Heart right ventricle (tissue), 16 donors: ENCODE results near the gene COL18A1. TPM values are rescaled to one million over a fixed set of nuclear protein-coding genes. Genes with fewer than 3 reads are reported as not detected.

Source experiments
- ATAC-seq, 8 donors: fragments of 200-7000 bp; cut with Tn5 transposase; one replicate each; pipeline ENCODE4 v1.9.1; 2020; ENCODE audit warnings: mild to moderate bottlenecking in 8 of 8, moderate library complexity in 8 of 8, moderate number of reproducible peaks in 1 of 8
- DNase-seq, 2 donors: peaks; one replicate each; pipeline ENCODE4 v3.0.0-alpha.2; 2020
- H3K27ac ChIP-seq, 10 donors: fragments of 200-600 bp; sonication (generic) in 2 of 10; one replicate each; pipeline versions ENCODE4 v1.5.0 to v1.8.0; 2020 to 2022; ENCODE audit warnings: mild to moderate bottlenecking in 3 of 10
- H3K27me3 ChIP-seq, 7 donors: fragments of 200-600 bp; one replicate each; pipeline ENCODE4 v1.8.0; 2021 to 2022; ENCODE audit warnings: mild to moderate bottlenecking in 2 of 7
- H3K36me3 ChIP-seq, 9 donors: fragments of 200-600 bp; sonication (generic) in 1 of 9; one replicate each; pipeline versions ENCODE4 v1.5.0 to v1.8.0; 2020 to 2022; ENCODE audit warnings: mild to moderate bottlenecking in 2 of 9
- H3K4me1 ChIP-seq, 9 donors: fragments of 200-600 bp; sonication (generic) in 1 of 9; one replicate each; pipeline versions ENCODE4 v1.5.0 to v1.8.0; 2020 to 2022; ENCODE audit warnings: mild to moderate bottlenecking in 4 of 9
- H3K4me3 ChIP-seq, 10 donors: fragments of 200-600 bp; sonication (generic) in 2 of 10; one replicate each; pipeline versions ENCODE4 v1.5.0 to v1.8.0; 2020 to 2022; ENCODE audit warnings: mild to moderate bottlenecking in 7 of 10, moderate library complexity in 2 of 10
- H3K9me3 ChIP-seq, 11 donors: fragments of 200-600 bp in 10 of 11; sonication (generic) in 2 of 11; one replicate each; pipeline versions ENCODE4 v1.5.0 to v1.8.0; 2013 to 2022; ENCODE audit warnings: mild to moderate bottlenecking in 2 of 11, control low read depth in 1 of 11, moderate library complexity in 1 of 11
- WGBS, 2 donors: extraction: QIAGEN DNeasy Blood & Tissue Kit; methylation state at CpG; one replicate each; pipeline ENCODE4 v1.1.7; 2013; ENCODE audit warnings: inconsistent platforms in 1 of 2; 5-methylcytosine and 5-hydroxymethylcytosine counted together
- intact Hi-C, 10 donors: fragments of 100-400 bp; cut with DNase I; formaldehyde crosslinking; loops; one replicate each; pipeline versions ENCODE4 v1.11.1 to v1.14.2; 2022
- polyA plus RNA-seq, 2 donors: library from polyadenylated mRNA; stranded (reverse); fragments of 200-250 nt; gene quantifications; one replicate each; pipeline ENCODE4 v1.2.3, GENCODE V29; 2013
- total RNA-seq, 10 donors: library from RNA; stranded (reverse); fragmentation: NEBNext Ultra II Directional in 3 of 10; extraction: Animal tissue kit (Norgen Biotek cat#: 25700) in 3 of 10; gene quantifications; one replicate each; pipeline versions ENCODE4 v1.2.1 to v1.2.4, GENCODE V29; 2021 to 2023
- TF ChIP-seq, protein P1 (sequence below), 9 donors: fragments of 200-600 bp; sonication (generic) in 2 of 9; IDR thresholded peaks; one replicate each; pipeline versions ENCODE4 v1.5.0 to v1.8.0; 2021 to 2022; ENCODE audit warnings: antibody characterized with exemption in 9 of 9, mild to moderate bottlenecking in 5 of 9, moderate library complexity in 1 of 9
- donor health status: Arrhythmogenic right ventricular cardiomyopathy.
- donor health status: ischemic (EF 13 %, LVEDD 7.1; RV severe dilation, severe dysfunction).
- donor health status: healthy with polysubstance abuse.
- donor health status: DM: no; HTN: yes; CAD: no.
- donor health status: DM: no; HTN: no; CAD: no.
- donor health status: ischemic (EF 25% LVEDD 6.9; RV normal size, moderate dysfunction).
- donor health status: ischemic (EF 25% LVEDD 5.7; RV mildly dilated, moderate dysfunction).
- donor health status: healthy.
- donor health status: DM: yes; HTN: yes; CAD: no.
- donor health status: Ischemic cardiomyopathy.
- donor health status: ischemic (EF 35%, LVEDD 5.7; RV mildly dilated, moderate dysfunction).
- donor health status: nonischemic (EF 11% LVEDD 7.7; RV severe dilation, severe dysfunction).
- donor health status: DM: yes; HTN: yes; CAD: no.
- donor health status: PGD.
- donor health status: ischemic (EF 29% LVEDD 5.4; RV normal size, mild dysfunction).
- donor health status: nonischemic (EF 23%, LVEDD 6.1; RV moderate dilation, normal function).

The COL18A1 gene
- total and polyA plus RNA-seq, 12 donors = 33.7 to 87.1 (median 52.6) TPM

DNA sequence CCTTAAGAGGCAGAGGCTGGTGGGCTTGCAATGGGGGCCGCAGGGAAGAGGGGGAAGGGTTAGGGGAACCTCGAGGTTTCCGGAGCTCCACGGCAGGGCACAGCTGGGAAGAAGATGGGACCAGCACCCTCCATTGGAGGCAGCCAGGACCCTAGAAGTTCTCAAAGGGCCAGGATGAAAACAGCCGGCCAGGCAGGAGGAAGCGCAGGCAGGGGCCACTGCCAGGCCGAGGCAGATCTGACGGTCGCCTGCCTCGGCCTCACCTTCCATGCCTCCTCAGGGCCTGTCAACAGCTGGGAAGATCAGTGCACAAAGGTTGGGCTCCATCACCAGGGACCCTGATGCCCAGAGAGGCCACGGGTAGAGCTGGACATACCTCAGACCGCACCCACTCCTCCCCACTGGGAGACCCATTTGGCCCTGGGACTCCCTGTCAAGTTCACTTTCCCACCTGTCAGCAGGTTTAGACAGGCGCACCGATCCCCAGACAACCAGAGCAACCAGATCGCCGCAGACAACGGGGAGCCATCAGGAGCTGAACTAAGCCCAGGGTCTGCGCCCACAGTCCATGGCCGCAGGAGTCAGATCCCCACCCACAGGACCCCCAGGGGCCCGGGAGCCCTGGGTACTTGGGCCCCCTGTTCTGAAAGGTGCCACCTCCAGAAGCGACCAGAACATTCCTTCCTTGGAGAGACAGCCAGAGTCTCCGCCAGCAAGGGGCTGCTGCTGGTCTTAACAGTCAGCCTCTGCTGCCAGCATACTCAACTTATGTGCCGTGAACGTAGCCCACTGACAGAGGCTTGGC is 135.0 kb downstream of the COL18A1 start:
- TF ChIP-seq, protein P1, sequence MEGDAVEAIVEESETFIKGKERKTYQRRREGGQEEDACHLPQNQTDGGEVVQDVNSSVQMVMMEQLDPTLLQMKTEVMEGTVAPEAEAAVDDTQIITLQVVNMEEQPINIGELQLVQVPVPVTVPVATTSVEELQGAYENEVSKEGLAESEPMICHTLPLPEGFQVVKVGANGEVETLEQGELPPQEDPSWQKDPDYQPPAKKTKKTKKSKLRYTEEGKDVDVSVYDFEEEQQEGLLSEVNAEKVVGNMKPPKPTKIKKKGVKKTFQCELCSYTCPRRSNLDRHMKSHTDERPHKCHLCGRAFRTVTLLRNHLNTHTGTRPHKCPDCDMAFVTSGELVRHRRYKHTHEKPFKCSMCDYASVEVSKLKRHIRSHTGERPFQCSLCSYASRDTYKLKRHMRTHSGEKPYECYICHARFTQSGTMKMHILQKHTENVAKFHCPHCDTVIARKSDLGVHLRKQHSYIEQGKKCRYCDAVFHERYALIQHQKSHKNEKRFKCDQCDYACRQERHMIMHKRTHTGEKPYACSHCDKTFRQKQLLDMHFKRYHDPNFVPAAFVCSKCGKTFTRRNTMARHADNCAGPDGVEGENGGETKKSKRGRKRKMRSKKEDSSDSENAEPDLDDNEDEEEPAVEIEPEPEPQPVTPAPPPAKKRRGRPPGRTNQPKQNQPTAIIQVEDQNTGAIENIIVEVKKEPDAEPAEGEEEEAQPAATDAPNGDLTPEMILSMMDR (IDR thresholded peaks at IDR 0.05) = no peak
- Histone ChIP-seq H3K27ac (no peak overlapping the region), H3K9me3 (no peaks in the 10 kb centered on the region), H3K36me3 (peaks cover 0 to 5% (median 0%) of the 10 kb centered on the region in 9 donors), H3K4me1 (peaks cover 0 to 31% (median 14%) of the 10 kb centered on the region in 9 donors), H3K4me3 (no peak overlapping the region), H3K27me3 (no peaks in the 10 kb centered on the region)
- DNase-seq (no peak), ATAC-seq (no peak)
- intact Hi-C loops = no loop called here
- 94 to 95% methylated on average over 24 of the region's 24 CpGs for WGBS, 2 donors

DNA sequence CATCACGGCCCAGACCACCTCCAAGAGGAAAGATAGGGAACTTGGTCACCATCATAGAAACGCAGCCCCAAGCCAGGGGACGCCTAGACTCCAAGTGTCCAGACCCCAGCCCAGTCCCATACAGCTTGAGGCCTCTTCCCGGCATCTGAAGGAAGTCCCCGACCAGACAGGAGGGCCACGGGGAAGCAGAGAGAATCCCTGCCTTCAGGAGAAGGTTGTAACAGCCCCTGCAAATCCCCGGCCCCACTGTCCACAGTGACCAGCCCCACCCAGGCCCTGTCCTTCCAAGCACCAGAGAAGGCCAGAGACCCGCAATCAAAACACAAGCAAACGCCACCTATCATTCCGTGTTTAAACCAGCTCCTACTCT is 135.6 kb downstream of the COL18A1 start:
- peak overlapping the region in 1 of 10 donors; percentile 63 for H3K4me3 ChIP-seq
- H3K9me3 ChIP-seq = no peaks in the 10 kb centered on the region
- WGBS, 2 donors = 87 to 90% methylated on average over 10 of the region's 10 CpGs
- H3K36me3 ChIP-seq = peaks cover 0 to 5% (median 0%) of the 10 kb centered on the region in 9 donors
- intact Hi-C loops = no loop called here
- H3K27me3 ChIP-seq = no peaks in the 10 kb centered on the region
- DNase-seq (no peak), ATAC-seq (no peak)
- TF ChIP-seq, protein P1 (IDR thresholded peaks at IDR 0.05) = no peak
- H3K4me1 ChIP-seq = peaks cover 0 to 25% (median 9%) of the 10 kb centered on the region in 9 donors
- H3K27ac ChIP-seq = peak overlapping the region in 1 of 10 donors; percentile 82

DNA sequence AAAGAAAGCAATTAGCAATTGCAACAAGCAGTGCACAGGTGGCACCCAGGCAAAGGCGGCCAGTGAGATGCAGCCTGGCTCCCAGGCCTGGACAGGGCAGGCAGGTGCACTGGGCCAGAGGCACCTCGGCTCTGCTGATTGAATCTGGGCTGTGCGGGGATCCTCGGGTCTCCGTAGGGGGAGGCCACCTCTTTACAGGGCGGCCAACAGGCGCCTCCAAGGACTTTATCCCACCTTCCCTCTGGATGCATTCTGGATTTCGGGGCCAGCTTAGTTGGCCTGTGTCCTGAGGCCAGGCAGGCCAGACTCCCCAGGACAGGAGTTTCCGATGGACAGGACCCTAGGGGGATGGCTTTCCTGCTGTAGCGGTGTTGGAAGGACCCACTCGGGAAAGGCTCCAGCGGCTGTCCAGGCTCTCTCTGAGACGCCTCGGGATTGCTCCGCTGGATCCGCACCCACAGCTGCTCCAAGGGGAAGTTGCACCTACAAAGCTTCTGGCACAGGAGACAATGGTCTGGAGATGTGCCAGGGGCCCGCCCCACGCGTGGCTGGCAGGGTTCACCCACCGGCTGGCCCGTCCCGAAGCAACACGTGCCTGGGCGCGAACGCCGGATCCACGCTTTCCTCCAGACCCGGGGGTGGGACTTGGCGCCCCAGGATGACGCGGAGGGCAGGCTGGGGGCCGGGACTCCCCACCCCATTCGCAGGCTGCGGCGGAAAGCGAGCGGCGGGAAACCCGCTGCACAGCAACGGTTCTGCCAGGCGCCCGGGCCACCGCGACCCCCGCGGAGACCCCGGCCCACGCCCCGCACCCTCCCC is 136.5 kb downstream of the COL18A1 start:
- ATAC-seq = peak; percentile 52 to 88 (median 75)
- 14 to 16% methylated on average over 45 to 49 of the region's 50 CpGs for WGBS, 2 donors
- Histone ChIP-seq H3K36me3 (peaks cover 0 to 2% (median 0%) of the 10 kb centered on the region in 9 donors), H3K27ac (peak overlapping the region in 4 of 10 donors; percentile 5 to 82 (median 40)), H3K4me3 (peak overlapping the region; percentile 21 to 67 (median 61)), H3K9me3 (no peaks in the 10 kb centered on the region), H3K27me3 (no peaks in the 10 kb centered on the region), H3K4me1 (peaks cover 0 to 17% (median 9%) of the 10 kb centered on the region in 9 donors)
- TF ChIP-seq, protein P1 (IDR thresholded peaks at IDR 0.05) = no peak
- intact Hi-C loops = loop anchor here in 1 of 10 donors (1.0 kb wide), 1 partner anchor 61 kb away; no protein-coding TSS in a partner anchor
- peak; percentile 77 to 83 for DNase-seq

DNA sequence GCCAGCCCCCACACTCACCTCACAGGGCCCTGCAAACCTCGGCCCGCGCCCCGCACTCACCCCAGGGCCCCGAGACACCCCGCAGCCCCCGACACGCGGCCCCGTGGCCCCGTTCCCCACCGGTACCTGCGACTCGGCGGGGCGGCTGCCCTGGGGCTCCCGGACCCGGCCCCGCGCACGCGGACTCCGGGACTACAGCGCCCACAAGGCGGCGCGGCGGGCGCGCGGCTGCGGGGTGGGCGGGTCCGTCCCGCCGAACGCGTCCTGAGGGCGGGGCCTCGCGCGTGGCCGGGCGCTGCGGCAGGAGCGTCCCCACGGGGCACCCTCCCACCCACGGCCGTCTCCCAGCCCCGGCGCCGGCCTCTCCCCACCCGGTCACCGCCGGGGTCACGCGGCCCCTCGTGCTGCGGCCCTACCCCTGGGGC is 137.3 kb downstream of the COL18A1 start, which contains the start of gene SLC19A1:
TSS of gene SLC19A1 (minus strand) at position 199 of the 425 bp plus-strand sequence. CDS start 4,481 bp downstream, outside the sequence.
- Histone ChIP-seq H3K4me1 (peaks cover 0 to 17% (median 9%) of the 10 kb centered on the region in 9 donors), H3K36me3 (no peaks in the 10 kb centered on the region), H3K27ac (peak within 1 kb of the TSS in 8 of 10 donors; percentile 2 to 82 (median 39)), H3K27me3 (no peaks in the 10 kb centered on the region), H3K4me3 (peak within 1 kb of the TSS; percentile 21 to 67 (median 61)), H3K9me3 (no peaks in the 10 kb centered on the region)
- 1% methylated on average over 52 to 59 of the region's 59 CpGs for WGBS, 2 donors
- intact Hi-C loops = loop anchor here in 1 of 10 donors (1.0 kb wide), 1 partner anchor 62 kb away; no protein-coding TSS in a partner anchor
- ATAC-seq = peak; percentile 63 to 92 (median 74)
- TF ChIP-seq, protein P1 (IDR thresholded peaks at IDR 0.05) = peak in 8 of 9 donors; percentile 14 to 67 (median 38)
- DNase-seq = peak; percentile 46 to 80
